Measurements from ENCODE around the gene C1orf198.

Gene C1orf198

DNA sequence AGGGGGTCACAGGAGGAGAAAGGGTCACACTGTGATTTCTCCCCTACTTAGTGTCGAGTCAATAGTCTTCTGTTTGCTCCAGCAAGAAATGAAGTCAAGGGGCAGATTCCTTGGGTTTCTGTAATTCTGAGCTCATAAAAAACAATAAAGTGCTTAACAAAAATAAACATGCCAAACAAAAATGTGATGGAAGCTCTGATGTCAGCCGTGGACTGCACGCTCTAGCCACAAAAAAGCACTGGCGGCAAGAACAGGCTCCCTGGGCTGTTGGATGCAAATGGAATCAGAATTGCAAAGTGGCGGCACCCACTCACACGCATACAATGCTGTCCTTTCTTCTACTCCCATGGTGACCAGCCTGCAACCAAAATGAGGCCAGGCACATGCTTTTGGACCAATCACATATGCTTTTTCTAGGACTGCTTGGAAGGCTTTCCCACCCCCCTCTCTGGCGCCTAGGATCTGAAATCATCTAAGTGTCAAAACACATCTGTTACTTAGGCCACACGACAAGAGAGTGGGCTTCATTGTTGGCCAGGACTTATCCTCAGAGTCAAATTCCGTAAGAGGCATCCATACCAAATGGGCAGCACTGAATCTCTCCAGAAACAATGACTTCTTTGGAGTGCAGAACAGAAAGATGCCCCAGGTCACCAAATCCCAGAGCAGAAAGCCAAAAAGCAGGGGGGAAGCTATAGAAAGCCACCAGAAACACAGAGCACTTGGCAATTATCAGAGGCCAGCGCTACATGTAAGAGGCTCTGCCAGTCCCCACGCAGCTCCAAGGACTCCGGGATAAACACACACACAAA lies 9.2 kb downstream of the C1orf198 start:
- DNase-seq: peak; percentile 89

- DNase-seq: no peak
These were observed 10.0 kb downstream of the C1orf198 start for GRCh38 chr1:230858236-230858820.

DNA sequence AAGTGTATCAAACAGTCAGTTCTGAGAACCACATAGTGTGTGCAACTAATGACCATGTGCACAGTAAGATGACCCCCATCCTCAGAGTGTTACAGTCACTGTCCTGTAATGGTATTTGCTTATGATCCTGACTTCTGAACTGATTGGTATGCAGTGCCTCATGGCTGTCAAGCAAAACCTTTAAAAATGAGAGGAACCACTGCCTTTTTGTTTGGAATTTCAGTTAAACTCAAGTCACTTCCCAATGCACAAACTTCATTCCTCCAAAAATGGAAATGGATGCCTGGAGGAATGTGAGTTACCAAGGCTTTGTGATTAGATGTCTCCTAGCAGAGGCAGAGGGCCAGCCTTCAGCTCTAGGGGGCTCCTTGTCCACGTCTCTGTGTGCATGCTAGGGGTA lies 10.5 kb downstream of the C1orf198 start:
- peak; percentile 74 for DNase-seq

DNA sequence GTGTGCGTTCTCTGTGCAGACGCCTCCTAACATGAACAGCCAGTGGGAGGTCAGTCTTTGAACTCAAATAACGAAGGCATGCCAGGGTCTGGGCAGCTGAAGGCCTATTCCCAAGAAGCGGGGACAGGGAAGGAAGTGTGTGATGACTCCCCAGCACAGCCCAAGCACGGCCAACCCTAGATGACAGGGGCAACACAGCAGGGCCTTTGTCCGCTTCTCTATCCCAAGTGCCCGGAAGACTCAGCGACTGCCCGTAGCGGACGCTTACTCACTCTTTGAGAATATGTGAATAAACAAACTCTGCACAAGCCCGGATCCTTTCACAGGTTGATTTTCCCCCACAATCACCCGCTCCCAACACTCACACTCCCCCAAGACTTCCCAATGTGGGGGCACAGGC lies 11.2 kb downstream of the C1orf198 start:
- DNase-seq: peak; percentile 79

- DNase-seq: no peak
These were observed 12.4 kb downstream of the C1orf198 start for GRCh38 chr1:230855886-230856285.

GRCh38 chr1:230854423-230854822 lies 13.9 kb downstream of the C1orf198 start:
- DNase-seq: no peak

GRCh38 chr1:230853731-230854130 lies 14.6 kb downstream of the C1orf198 start:
- no peak for DNase-seq

DNA sequence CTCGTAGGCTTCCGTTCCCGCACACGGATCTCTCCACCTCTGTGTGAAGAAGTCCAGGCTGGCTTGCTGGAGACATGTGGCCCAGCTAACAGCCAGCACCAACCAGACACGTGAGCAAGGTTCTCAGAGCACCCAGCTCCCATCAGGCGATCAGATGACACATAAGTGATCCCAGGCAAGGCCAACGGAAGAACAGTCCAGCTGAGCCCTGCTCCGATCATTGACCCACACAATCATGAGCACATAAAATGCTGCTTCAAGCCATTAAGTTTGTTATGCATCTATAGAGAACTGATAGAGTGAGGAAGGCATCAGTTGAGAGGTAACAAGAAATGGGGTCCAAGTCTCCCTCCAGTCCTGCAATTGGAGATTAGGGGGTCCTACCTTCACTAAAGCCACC lies 15.4 kb downstream of the C1orf198 start:
- no peak for DNase-seq

GRCh38 chr1:230851291-230851691 lies 17.0 kb downstream of the C1orf198 start:
- peak; percentile 84 for DNase-seq

- no peak for DNase-seq
These were observed 17.8 kb downstream of the C1orf198 start for GRCh38 chr1:230850547-230850946.

- peak; percentile 95 for DNase-seq
These were observed 18.7 kb downstream of the C1orf198 start for GRCh38 chr1:230849451-230850224.

DNA sequence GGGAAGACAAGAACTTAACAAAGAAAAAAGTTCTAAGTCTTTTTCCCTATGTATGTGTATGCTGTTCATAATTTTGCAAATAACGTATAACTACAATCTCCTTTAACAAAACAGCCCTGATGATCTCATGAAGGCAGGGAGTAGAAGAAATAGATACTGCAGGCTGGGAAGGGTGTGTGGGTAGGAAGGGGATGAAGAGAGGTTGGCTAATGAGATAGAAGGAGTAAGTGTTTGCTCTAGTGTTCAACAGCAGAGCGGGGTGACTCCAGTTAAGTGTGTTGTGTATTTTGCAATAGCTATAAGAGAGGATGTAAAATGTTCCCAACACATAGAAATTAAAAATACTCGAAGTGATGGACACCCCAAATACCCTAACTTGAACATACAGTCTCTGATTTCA lies 20.1 kb downstream of the C1orf198 start:
- no peak for DNase-seq

DNA sequence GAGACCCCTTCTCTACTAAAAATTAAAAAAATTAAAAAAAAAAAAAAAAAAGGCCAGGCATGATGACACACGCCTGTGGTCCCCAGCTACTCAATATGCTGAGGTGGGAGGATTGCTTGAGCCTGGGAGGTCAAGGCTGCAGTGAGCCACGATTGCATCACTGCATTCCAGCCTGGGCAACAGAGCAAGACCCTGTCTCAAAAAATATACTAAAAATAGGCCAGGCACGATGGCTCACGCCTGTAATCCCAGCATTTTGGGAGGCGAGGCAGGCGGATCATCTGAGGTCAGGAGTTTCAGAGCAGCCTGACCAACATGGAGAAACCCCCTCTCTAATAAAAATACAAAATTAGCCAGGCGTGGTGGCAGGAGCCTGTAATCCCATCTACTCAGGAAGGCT lies 23.1 kb downstream of the C1orf198 start:
- peak; percentile 47 for DNase-seq

GRCh38 chr1:230844561-230844960 lies 23.8 kb downstream of the C1orf198 start:
- DNase-seq: no peak

DNA sequence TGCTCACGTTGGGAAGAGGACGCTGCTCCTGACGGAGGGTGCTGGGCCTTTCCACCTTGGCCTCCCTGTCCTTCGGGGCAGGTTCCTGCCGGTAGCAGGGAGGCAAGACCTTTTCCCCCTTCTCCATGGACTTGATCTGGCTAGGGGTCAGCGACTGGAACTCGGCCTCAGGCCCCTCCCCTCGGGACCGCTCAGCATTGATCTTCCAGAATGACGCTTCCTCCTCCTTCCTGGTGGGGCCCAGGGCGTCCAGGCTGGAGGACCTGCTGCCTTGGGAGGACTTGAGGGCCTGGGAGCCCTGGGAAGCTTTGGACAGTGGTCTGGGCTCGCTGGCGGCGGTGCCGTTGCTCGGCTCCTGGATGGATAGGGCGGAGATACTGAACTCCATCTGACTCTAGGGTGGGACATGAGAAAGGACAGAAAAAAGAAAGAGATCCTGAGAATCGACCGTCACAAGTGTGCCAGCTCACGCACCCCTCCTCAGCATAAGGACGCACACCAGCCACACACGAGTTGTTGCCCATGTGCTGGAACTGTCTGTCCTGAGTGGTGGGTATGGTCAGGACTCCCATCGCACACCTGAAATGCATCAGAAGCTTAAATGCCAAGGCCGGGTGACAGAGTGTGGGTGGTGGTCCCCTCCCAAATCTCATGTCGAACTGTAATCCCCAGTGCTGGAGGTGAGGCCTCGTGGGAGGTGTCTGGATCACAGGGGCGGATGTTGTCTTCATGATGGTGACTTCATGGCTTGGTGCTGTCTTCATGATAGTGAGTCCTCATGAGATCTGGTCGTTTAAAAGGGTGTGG lies 24.6 kb downstream of the C1orf198 start:
- DNase-seq: no peak

GRCh38 chr1:230842801-230843200 lies 25.5 kb downstream of the C1orf198 start:
- DNase-seq: no peak

DNA sequence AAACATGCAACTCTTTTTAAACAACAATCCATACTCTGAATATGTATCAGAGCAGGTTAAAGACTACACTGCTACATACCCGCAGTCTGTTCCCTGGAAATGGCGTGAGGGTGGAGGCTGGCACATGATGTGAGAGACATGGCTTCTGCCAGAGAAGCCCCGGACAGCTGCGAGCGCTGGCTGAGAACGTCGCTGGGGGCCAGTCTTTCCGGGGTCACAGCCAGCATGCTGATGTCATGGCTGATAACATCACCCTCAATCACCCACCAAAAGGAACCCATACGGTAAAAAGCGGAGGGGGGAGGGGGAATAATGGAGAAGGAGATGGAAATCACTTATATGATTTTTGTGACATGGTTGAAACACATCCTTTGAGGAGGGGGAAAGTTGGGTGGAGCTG lies 29.1 kb downstream of the C1orf198 start:
- DNase-seq: no peak

DNA sequence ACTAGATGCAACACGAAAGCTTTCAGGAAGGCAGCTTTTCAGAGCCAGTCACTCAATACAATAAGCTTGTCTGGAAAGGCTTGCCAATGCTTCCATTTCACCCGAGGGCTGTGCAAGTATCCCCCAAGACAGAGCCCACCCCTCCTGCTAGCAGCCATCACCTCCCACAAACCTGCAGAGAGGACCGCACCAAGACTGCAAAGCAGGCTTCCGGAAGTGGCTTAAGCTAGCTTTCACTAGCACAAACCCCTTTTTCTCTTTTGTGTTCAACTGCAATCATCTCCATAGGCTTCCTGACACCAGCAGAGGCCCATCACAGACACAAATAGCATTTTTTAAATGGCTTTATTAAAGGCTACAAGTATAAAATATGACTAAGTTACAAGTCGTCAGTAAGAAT lies 31.5 kb downstream of the C1orf198 start:
- no peak for DNase-seq

GRCh38 chr1:230836347-230836746 lies 32.0 kb downstream of the C1orf198 start:
- DNase-seq: no peak

DNA sequence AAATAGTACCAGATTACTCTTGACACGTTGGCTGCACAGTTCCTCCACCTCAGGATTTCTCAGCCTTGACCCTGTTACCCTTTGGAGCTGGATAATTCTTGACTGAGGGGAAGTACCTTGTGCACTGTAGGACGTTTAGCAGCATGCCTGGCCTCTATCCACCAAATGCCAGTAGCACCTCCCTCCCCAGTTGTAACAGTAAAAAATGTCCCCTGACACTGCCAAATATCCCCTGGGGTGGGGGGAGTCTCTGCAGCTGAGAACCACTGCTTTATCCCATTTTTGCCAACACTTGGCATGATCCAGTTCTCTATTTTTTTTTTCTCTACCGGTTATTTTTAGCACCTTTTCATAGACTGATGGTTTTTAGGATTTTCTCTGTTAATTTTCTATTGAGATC lies 34.0 kb downstream of the C1orf198 start:
- DNase-seq: no peak

DNA sequence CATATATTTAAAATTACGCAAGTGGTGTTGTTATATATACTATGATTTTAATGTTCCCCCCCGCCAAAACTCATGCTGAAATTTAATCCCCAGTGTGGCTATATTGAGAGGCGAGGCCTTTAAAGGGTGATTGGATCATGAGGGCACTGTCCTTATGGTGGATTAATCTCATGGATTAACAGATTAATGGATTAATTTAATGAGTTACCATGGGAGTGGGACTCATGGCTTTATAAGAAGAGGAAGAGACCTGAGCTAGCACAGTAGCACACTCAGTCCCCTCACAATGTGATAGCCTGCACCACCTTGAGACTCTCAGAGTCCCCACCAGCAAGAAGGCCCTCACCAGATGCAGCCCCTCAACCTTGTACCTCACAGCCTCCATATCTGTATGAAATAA lies 34.8 kb downstream of the C1orf198 start:
- DNase-seq: no peak

GRCh38 chr1:230832476-230832875 lies 35.8 kb downstream of the C1orf198 start:
- DNase-seq: peak; percentile 30

DNA sequence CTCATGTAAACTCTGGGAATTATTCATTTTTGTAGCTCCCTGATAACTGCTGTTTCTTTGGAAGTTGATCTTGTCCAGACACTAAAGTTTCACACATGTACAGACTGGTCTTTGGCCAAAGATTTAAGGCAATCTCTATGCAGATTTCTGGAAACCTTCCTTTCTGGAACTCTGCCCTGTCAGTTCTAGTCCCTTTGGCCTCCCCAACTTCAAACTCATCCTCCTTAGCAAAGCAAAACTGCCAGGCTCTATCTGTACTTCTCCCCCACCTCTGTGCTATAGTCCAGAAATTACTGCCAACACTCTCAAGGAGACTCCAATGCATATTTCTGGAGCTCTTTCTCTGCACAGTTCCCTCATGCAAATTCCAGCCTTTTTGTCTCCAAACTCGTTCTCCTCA lies 36.5 kb downstream of the C1orf198 start:
- DNase-seq: no peak
